ENCODE measurements around the gene HDAC4. TPM values are rescaled to one million over a fixed set of nuclear protein-coding genes. Genes with fewer than 3 reads are reported as not detected.

The HDAC4 gene
- total and polyA plus RNA-seq, 2 experiments from 2014 or later = 8.1 to 41.8 TPM

DNA sequence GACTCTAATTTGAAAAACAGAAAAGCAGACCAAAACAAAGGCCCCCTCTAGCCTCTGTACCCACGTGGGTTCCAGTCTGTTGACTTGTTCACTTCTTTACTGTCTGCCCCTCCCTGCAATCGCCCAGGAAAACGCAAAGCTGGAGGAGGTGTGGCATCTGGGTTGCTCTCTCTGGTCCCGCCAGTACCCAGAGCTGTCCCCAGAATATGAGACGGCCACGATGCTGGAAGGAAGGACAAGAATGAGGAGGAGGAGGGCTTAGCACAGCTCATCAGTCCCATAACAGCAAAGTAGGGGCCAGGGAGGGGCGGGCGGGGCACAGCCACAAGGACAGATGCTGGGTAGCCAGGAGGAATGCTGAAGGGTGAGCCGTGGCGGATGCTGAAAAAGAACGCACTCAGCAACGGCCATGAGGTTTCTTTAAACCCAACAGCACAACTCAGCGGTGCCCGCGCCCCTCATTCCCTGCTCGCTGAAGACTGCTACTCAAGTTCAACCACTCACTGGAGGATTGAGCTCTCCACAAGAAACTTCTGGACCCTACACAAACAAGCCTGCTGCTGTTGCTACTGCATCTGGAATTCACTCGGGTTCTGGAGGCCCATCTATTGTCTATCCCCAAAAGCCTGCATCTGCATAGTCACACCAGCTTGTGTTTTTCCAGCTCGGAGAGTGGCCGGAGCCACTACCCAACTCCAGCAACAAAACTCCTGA, 187.7 kb downstream of the HDAC4 start (continued):
- TF ChIP-seq, protein P1, sequence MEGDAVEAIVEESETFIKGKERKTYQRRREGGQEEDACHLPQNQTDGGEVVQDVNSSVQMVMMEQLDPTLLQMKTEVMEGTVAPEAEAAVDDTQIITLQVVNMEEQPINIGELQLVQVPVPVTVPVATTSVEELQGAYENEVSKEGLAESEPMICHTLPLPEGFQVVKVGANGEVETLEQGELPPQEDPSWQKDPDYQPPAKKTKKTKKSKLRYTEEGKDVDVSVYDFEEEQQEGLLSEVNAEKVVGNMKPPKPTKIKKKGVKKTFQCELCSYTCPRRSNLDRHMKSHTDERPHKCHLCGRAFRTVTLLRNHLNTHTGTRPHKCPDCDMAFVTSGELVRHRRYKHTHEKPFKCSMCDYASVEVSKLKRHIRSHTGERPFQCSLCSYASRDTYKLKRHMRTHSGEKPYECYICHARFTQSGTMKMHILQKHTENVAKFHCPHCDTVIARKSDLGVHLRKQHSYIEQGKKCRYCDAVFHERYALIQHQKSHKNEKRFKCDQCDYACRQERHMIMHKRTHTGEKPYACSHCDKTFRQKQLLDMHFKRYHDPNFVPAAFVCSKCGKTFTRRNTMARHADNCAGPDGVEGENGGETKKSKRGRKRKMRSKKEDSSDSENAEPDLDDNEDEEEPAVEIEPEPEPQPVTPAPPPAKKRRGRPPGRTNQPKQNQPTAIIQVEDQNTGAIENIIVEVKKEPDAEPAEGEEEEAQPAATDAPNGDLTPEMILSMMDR (conservative IDR thresholded peaks at IDR 0.05; ENCODE audit: low read depth in 2 of 2) = no peak
- TF ChIP-seq EZH2phosphoT487 (IDR thresholded peaks at IDR 0.05; ENCODE audit: unreplicated experiment) (no peak), POLR2AphosphoS5 (IDR thresholded peaks at IDR 0.05; ENCODE audit: low read depth) (no peak)
- TF ChIP-seq, protein P2, sequence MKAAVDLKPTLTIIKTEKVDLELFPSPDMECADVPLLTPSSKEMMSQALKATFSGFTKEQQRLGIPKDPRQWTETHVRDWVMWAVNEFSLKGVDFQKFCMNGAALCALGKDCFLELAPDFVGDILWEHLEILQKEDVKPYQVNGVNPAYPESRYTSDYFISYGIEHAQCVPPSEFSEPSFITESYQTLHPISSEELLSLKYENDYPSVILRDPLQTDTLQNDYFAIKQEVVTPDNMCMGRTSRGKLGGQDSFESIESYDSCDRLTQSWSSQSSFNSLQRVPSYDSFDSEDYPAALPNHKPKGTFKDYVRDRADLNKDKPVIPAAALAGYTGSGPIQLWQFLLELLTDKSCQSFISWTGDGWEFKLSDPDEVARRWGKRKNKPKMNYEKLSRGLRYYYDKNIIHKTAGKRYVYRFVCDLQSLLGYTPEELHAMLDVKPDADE (IDR thresholded peaks at IDR 0.05) = no peak
- TF ChIP-seq, protein P3, sequence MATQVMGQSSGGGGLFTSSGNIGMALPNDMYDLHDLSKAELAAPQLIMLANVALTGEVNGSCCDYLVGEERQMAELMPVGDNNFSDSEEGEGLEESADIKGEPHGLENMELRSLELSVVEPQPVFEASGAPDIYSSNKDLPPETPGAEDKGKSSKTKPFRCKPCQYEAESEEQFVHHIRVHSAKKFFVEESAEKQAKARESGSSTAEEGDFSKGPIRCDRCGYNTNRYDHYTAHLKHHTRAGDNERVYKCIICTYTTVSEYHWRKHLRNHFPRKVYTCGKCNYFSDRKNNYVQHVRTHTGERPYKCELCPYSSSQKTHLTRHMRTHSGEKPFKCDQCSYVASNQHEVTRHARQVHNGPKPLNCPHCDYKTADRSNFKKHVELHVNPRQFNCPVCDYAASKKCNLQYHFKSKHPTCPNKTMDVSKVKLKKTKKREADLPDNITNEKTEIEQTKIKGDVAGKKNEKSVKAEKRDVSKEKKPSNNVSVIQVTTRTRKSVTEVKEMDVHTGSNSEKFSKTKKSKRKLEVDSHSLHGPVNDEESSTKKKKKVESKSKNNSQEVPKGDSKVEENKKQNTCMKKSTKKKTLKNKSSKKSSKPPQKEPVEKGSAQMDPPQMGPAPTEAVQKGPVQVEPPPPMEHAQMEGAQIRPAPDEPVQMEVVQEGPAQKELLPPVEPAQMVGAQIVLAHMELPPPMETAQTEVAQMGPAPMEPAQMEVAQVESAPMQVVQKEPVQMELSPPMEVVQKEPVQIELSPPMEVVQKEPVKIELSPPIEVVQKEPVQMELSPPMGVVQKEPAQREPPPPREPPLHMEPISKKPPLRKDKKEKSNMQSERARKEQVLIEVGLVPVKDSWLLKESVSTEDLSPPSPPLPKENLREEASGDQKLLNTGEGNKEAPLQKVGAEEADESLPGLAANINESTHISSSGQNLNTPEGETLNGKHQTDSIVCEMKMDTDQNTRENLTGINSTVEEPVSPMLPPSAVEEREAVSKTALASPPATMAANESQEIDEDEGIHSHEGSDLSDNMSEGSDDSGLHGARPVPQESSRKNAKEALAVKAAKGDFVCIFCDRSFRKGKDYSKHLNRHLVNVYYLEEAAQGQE (IDR thresholded peaks at IDR 0.05; ENCODE audit: unreplicated experiment) = no peak

DNA sequence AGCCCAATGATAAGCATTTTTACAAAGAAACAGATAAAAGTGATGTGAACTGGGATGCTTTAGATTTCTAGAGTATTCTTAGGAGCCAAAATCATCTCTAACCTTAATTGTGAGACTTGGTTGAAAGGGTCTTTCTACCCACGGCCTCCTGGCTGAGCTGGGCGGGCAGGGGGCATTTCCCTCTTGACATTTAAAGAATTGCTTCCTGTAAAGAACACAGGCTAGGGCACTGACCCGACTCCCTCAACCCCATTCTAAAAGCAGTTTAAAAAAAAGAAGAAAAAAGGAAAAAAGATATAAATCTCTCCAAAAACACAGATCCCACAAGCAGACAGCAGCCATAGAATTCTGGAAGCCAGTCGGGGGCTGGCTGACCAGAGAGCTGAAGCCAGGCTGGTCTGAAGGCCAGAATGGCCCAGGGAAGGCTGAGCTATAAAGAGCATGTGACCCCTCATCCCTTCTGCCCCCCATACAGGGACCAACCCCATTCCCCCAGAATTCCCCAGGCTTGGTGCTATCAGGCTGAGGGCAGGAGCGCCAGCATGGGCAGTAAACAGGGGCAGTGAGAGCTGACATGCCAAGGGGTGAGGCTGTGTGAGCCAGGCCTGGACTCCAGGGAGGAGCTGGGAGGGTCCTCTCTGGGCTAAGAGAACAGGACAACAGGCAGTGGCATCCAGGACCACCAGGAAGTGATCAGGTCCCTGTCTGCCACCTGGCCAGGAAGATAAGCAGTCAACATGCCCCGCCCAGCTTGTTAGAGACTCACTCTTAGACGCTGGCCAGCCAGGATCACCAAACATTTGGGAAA, 188.5 kb downstream of the HDAC4 start:
- H3K4me3 Mint-ChIP-seq = no peak overlapping the region
- Histone ChIP-seq H3K27me3 (ENCODE audit: insufficient read depth) (no peaks in the 10 kb centered on the region), H3K4me1 (ENCODE audit: insufficient read depth) (peaks cover 31% of the 10 kb centered on the region), H3K4me2 (no peak overlapping the region), H3K9me2 (ENCODE audit: insufficient read depth) (no peaks in the 10 kb centered on the region), H3K27ac (ENCODE audit: low read depth) (no peak overlapping the region), H3K36me3 (ENCODE audit: insufficient read depth) (no peaks in the 10 kb centered on the region), H4K20me1 (replicated peaks; ENCODE audit: insufficient read depth) (peaks cover 22% of the 10 kb centered on the region; the same call in 1 of the 2 replicates), H2AFZ (no peak overlapping the region), H3F3A (replicated peaks; ENCODE audit: low read depth) (no peaks in the 10 kb centered on the region), H3K4me3 (no peak overlapping the region), H3K79me2 (replicated peaks; ENCODE audit: insufficient read depth) (peaks cover 85% of the 10 kb centered on the region)
- no peak for ATAC-seq
- no peaks in the 10 kb centered on the region; the same call in 2 of the 3 replicates for H3K9me3 Mint-ChIP-seq
- H3K4me1 Mint-ChIP-seq = peaks cover 78% of the 10 kb centered on the region
- no peaks in the 10 kb centered on the region for H3K36me3 Mint-ChIP-seq (ENCODE audit: low read depth)
- peaks cover 7% of the 10 kb centered on the region for H3K27me3 Mint-ChIP-seq (ENCODE audit: insufficient read depth, low read depth, poor library complexity)
- DNase-seq (ENCODE audit: low spot score) = no peak
- TF ChIP-seq EZH2 (IDR thresholded peaks at IDR 0.05; ENCODE audit: low read depth, unreplicated experiment) (no peak), STAT1 (IDR thresholded peaks at IDR 0.05; ENCODE audit: unreplicated experiment) (no peak), EZH2phosphoT487 (IDR thresholded peaks at IDR 0.05; ENCODE audit: unreplicated experiment) (no peak), POLR2AphosphoS5 (IDR thresholded peaks at IDR 0.05; ENCODE audit: low read depth) (no peak)
- TF ChIP-seq, protein P1 (conservative IDR thresholded peaks at IDR 0.05; ENCODE audit: low read depth in 2 of 2) = no peak
- TF ChIP-seq, protein P3 (IDR thresholded peaks at IDR 0.05; ENCODE audit: unreplicated experiment) = no peak
- TF ChIP-seq, protein P2 (IDR thresholded peaks at IDR 0.05) = no peak
- no peak overlapping the region for H3K27ac Mint-ChIP-seq

All from GM23338 (cell line).